ENCODE data around the gene NRM.

DNA sequence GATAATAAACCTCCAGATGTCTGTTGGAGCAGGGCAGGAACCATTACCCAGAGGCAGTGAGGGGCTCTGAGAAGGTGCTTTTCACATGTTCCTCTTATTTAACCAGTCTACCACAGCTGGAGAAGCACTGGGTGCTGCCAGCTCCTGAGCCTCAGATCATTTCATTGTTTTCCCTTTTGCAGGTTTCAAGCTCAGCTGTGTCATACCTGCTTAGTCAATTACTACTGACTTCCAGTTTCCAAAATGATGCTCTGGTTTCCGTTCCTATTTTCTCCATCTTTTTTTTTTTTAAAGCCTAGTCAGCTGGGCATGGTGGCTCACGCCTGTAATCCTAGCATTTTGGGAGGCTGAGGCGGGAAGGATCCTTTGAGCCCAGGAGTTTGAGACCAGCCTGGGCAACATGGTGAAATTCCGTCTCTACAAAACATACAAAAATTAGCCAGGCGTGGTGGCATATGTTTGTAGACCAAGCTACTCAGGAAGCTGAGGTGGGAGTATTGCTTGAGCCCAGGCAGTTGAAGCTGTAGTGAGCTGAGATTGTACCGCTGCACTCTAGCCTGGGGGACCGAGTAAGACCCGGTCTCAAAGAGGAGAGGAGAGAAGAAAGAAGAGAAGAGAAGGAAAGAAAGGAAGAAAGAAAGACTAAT, 45.0 kb upstream of the NRM start:
- TF ChIP-seq POLR2A (IDR thresholded peaks at IDR 0.05) (no peak), CTCF (IDR thresholded peaks at IDR 0.05) (no peak)
